Daoy (cell line): ENCODE data around the gene RAD51B. TPM values are rescaled to one million over a fixed set of nuclear protein-coding genes. Genes with fewer than 3 reads are reported as not detected.
"Not testable (repeated sequence)": the region's sequence is repeated elsewhere in the genome, so short reads cannot be mapped to it uniquely, and the experiment has no call there.

ENCODE experiments used
- DNase-seq: peaks from one replicate; pipeline ENCODE4 v3.0.0-alpha.2; 2015; ENCODE audit warnings: low read depth
- total RNA-seq: library from RNA; depleted of rRNA; stranded (reverse); fragments of >200 nt; shearing (Covaris generic); gene quantifications from 2 replicates; pipeline ENCODE4 v1.2.3, GENCODE V29; 2014

The RAD51B gene
- total RNA-seq, 1 experiment from 2014 or later = 15.8 TPM

DNA sequence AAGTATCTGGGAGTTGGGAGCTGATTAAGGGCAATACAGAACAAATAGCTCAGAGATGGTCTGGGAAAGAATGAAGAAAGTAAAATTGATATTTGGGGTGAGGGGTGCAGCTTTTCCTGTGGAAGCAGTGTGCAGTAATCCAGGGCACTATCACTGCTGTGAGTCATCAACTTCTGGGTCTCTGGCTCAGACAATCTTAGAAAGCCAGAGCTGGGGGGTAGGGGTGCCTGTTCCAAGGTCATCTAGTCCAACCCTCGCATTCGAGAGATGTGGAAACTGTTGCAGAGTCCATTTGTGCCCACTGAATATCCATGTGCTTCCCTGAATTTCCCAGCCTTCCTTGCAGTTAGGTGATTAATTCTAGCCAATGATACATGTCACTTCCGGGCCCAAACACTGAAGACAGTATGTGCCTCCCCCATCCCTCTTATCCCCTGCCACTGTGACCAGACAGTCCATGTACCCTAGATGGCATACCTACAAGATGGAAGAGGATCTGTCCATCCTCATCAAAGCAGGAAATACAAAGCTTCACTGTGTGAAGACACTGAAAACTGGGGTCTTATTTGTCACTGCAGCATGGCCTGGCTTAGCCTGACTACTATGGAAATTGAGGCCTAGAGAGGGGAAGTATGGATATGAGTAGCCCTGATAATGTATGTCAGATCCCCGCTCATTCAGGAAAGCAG lies 921.4 kb downstream of the RAD51B start:
- no peak for DNase-seq

GRCh38 chr14:68741477-68741791 lies 921.9 kb downstream of the RAD51B start:
- no peak for DNase-seq

DNA sequence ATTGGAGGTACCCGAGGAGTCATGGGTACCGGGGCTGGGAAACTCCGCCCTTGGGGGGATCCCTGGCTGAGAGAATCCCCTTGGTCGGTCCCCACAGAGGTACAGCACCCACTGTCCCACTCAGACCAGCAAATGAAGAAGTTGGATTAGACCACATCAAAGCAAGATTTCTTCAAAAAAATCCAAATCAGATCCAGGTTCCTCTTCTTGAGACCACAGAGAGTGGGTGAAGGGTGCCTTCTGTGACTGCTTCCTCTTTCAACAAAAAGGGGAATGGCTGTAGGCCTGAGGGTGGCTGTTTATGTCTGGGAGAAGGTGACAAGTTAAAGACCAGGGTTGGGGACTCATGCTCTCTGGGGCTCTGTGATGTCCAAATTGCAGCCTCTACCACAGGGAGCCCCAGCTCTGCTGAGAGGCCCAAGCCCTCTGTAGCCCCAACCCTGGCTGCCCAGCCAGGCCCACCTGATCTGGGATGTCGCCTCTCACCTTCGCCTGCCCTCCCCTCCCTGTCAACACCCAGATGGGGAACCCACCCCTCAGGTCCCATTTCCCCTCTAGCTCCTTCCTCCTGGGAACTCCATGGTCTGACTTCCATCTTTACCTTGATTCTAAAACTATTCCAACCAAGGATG lies 922.4 kb downstream of the RAD51B start:
- DNase-seq = no peak

DNA sequence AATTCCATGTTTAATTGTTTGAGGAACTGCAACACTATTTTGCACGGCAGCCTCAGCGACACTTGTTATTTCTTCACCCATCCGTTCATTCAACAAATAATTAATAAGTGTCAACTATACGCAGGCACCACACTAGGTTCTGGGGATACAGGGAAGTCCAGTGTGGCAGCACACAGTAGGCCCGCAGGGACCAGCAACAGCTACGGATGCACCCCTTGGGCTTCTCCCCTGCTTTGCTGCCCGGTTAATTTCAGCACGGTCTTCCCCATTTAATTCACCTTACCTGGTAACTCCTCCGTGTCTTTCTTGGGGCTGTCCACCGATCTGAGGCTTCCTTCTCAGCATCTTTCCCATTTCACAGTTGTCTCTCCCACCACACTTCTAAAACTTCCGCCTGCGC lies 925.0 kb downstream of the RAD51B start:
- DNase-seq = no peak

GRCh38 chr14:68747393-68747792 lies 927.8 kb downstream of the RAD51B start:
- no peak for DNase-seq

DNA sequence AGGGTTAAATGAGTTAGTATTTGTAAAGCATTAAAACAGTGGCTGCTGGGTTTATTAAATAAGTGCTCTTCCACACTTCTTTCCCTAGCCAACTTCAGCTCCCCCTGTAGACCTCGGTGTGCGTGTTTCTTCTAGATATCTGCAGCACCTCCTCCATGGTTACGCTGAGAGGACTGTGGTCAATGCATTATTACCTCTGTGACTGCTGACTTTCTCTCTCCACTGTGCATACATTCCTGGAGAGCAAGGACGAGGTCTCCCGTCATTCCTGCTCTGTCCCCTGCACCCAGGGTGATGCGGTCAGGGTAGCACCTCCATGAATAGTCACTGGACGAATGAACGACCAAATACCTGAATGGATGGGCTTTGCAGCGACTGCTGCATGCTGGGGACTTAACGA lies 928.7 kb downstream of the RAD51B start:
- no peak for DNase-seq

DNA sequence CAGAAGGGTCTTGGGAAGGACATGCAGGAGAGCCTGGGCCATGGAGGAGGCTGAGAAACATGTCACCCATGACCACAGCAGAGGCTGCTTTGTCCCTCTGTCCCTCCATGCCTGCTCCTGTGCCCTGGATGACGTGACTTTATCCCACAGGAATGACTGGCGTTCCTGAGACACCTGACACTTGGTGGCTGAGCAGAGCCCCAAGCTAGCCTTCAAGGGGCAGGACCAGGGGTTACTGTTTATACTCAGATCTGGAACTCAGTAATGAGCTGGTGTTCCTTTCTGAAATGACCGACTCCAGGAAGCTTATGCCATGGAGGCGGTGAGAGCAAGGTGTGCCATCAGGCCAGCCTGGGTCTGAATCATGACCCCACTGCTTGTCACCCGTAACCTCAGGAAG lies 929.1 kb downstream of the RAD51B start:
- no peak for DNase-seq

DNA sequence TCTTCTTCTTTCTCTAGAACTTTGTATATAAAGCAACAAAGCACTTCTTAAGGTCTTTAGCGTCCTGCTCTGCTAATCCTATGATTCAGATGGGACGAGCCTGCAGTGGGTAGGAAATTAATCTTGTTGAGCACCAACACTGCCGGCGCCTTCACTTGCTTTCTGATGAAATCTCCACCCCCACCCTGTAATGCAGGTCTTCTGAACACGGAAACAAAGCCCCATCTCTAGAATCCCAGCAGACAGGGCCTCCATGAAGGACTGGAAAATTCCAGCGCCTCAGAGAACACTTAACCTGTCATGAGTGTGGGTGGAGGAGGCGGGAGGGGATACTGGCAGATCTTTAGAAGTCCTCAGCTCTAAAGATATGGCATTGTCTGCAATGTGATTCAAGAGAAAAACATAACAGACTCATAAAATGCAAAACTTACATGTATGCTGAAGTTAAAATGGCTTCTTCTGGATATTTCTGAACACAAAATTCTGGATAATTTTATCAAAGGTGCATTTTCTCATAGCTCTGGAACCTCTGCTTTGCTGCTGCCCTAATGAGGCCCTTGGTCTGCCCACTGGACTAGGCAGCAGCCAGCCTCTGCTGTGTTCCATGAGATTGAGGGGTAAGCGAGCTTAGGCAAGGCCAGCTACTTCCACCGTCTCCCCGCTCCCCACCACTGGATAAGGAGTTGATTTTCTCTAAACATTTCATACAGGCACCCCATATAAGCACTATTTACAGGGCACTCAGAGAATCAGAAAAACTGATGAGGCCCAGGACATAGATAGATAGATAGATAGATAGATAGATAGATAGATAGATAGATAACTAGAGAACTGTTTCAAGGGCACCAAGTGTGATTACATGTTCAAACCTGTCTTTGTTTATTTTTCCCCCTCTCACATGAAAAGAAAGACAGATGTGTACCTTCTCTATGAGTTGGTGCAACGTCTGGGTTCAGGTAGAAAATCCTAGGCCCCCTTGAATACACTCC lies 930.2 kb downstream of the RAD51B start:
- no peak for DNase-seq

DNA sequence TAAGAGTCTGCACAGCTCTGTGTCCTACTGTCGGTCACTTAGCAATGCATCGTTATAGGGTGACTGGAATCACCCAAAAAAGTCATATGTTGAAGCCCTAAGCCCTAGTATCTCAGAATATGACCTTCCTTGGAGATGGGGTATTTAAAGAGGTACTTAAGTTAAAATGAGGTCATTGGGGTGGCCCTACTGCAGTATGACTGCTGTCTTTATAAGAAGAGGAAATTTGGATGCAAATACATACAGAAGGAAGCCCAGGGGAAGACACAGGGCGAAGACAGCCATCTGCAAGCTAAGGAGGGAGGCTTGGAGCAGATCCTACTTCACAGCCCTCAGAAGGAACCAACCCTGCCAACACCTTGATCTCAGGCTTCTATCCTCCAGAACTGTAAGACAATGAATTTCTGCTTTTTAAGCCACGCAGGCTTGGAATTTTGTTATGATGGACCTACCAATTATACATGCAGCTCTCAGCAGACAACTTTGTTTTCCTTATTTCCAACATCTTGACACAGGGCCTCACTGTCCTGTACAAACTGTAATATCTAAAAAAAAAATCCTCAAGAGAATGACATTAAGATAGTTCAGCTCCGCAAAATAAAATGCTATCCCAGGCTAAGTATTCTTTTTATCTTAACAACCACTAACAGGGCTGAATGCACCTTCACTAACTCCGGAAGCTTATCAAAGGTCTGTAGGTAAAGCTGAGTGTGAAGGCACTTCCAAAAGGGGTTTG lies 932.9 kb downstream of the RAD51B start:
- DNase-seq = no peak

DNA sequence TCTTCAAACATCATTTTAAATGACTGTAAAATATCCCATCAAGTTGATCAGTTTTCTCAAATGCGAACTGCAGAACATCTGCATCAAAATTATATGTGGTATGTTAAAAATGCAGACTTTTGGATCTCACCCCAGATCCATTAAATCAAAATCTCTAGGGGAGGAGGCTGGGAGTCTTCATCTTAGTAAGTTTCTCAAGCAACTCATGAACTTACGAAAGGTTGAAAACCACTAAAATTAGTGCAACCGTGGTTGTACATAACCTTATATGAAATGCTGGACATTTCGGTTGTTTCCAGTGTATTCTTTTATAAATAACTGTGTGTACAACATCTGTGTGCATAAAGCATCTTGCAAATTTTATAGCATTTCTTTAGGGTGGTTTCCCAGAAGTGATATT lies 934.1 kb downstream of the RAD51B start:
- no peak for DNase-seq

GRCh38 chr14:68755016-68755353 lies 935.4 kb downstream of the RAD51B start:
- DNase-seq = no peak

DNA sequence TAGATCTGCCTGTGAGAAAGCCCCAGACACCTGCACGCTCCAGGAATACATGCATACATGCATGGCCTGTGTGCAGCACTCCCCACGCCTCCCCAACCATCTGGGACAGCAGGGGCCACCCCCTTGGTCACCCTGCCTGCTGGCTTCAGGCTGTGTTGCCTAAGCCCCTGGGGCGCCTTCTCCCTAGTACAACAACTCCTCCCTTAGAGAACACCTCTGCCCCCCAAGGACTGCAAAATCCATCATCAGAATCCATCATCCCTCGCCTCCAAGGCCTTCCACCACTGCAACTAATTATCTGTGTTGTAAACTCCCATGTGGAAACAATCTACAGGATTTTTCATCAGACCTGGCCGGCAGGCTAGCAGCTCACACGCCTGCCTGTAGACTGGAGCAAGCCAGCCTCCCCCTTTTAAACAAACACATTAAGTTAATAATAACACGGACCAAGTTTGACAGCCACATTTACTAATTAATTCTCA lies 936.5 kb downstream of the RAD51B start:
- DNase-seq = no peak

GRCh38 chr14:68756734-68757133 lies 937.2 kb downstream of the RAD51B start:
- DNase-seq = no peak

GRCh38 chr14:68757618-68758081 lies 938.1 kb downstream of the RAD51B start:
- DNase-seq = no peak

DNA sequence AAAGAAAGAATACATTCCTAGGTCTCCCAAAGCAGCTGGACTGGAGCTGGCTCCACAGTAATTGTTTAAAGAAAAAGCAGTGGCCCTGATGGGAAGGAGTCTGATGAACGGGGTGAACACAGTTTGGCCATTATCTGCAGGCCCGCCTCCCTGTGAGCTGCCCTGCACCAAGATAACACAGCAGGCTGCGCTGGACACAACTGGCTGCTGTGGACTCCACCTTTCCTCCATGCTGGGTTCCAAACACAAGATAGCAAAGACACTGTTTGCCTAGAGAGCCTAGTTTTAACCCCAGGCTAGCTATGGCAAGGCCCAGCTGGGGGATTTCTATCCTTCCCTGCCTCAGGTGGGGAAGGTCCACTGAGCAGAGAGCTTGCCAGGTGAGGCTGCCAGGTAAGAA lies 938.7 kb downstream of the RAD51B start:
- no peak for DNase-seq

DNA sequence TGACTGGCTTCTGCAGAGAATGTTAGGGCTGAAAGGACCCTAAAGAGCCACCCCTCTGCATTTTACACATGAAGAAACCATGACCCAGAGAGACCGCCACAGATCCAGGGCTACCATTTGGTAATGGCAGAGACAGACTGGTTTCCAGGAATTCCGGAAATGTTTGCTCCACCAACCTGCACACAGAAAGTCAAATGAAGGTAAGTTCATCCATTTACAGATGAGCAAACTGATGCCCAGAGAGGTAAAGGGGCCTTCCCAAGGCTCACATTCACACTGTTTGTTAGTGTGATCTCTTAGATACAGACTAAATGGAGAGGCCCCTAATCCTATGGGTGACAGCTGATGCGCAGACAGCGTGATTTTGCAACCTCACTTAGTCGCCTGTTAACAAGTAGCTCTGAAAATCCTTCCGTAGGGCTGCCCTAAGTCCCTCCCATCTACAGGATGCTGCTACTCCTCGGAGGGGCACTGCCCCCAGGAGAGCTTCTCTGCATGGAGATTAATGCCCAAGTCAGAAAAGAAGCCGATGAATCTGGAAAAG lies 939.5 kb downstream of the RAD51B start:
- no peak for DNase-seq

DNA sequence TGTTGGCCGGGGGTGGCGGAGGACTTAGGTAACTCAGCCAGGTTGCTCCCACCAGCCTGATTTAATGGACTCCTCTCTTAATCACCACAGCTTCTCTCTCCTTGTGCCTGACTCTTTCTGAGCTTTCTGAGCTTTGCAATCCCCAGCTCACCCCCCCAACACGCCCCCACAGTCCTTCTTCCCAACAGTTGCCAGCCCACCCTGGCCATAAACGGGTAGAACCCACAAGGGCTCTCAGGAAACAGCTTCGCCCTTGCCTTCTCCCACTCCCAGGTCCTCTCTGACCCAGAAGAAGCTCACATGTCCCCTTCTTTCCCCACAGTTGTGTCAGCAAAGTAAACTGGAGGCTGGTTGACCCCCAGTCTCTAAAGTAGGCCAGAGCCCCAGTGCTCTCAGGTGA lies 940.4 kb downstream of the RAD51B start:
- no peak for DNase-seq

- DNase-seq = no peak
Measured at GRCh38 chr14:68760761-68761160, 941.2 kb downstream of the RAD51B start.

DNA sequence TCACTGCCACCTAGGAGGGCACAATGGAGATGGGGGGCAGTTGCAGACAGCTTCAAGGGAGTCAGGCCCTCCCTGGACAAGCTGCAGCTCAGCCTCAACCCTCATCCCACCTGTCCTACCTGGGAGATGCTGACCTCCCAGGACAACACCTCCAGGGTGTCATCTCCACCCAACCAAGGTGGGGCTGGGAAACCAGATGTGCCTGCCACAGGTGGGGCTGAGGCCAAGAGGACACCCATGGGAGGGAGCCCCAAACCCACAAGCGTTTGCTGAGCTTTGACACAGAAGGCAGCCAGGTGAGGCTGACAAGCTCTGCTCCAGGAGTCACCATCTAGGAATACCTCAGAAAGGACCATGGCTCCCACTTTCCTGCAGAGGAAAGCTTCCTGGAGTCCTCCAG lies 941.8 kb downstream of the RAD51B start:
- DNase-seq = no peak

GRCh38 chr14:68762953-68763764 lies 943.6 kb downstream of the RAD51B start:
- peak; percentile 77 for DNase-seq

GRCh38 chr14:68763843-68764242 lies 944.3 kb downstream of the RAD51B start:
- not testable (repeated sequence) for DNase-seq
